K562 (cell line): Measurements from ENCODE around the gene MLF1.

Experiments used
- SP1 ChIP-seq: sonication (generic); formaldehyde crosslinking; IDR thresholded peaks from 2 replicates; pipeline ENCODE4 v1.8.1; 2022; ENCODE audit warnings: mild to moderate bottlenecking, missing genetic modification reagents
- SP2 ChIP-seq: IDR thresholded peaks from 2 replicates; pipeline ENCODE4 v1.6.1; 2011; ENCODE audit warnings: mild to moderate bottlenecking, low read depth, low read length, moderate library complexity; ENCODE audit not compliant: poor library complexity, severe bottlenecking; ENCODE audit errors: extremely low read depth

- TF ChIP-seq SP2 (no peak), SP1 (CRISPR knock-in tag) (no peak)
These were observed 18.9 kb upstream of the MLF1 start for GRCh38 chr3:158552124-158552523.
